ENCODE results near the gene PRAMEF26.
"Not testable (repeated sequence)": the region's sequence is repeated elsewhere in the genome, so short reads cannot be mapped to it uniquely, and the experiment has no call there.

The PRAMEF26 gene

GRCh38 chr1:13155909-13156308 lies at the start of gene PRAMEF26:
TSS of gene PRAMEF26 (minus strand) at chr1:13156009. CDS start at chr1:13153095, 2,914 bp downstream.
- TF ChIP-seq CTCF (IDR thresholded peaks at IDR 0.05) = not testable (repeated sequence)

- not testable (repeated sequence) for TF ChIP-seq CTCF (IDR thresholded peaks at IDR 0.05)
Measured at GRCh38 chr1:13201309-13201708, 45.5 kb upstream of the PRAMEF26 start, which contains the start of gene PRAMEF13. TSS of gene PRAMEF13 (minus strand) at chr1:13201409. CDS start at chr1:13199589, 1,820 bp downstream.

GRCh38 chr1:13171548-13171947 lies 15.7 kb upstream of the PRAMEF26 start, which contains the start of gene PRAMEF9:
TSS of gene PRAMEF9 (plus strand) at chr1:13171848. CDS start at chr1:13175281, 3,433 bp downstream.
- TF ChIP-seq CTCF (IDR thresholded peaks at IDR 0.05) = not testable (repeated sequence)

- TF ChIP-seq CTCF (IDR thresholded peaks at IDR 0.05) = not testable (repeated sequence)
Measured at GRCh38 chr1:13165531-13165930, 9.7 kb upstream of the PRAMEF26 start, which contains the start of gene HNRNPCL4. TSS of gene HNRNPCL4 (minus strand) at chr1:13165631. CDS start at chr1:13165467, 164 bp downstream.

- TF ChIP-seq CTCF (IDR thresholded peaks at IDR 0.05) = not testable (repeated sequence)
Measured at GRCh38 chr1:13116754-13117153, 39.1 kb downstream of the PRAMEF26 start, which contains the start of gene HNRNPCL2. TSS of gene HNRNPCL2 (minus strand) at chr1:13116854. CDS start at chr1:13116400, 454 bp downstream.
